HCT116 (cell line): ENCODE data around the gene PCBP3. TPM values are rescaled to one million over a fixed set of nuclear protein-coding genes. Genes with fewer than 3 reads are reported as not detected.
A peak's percentile ranks its signal among the peaks of the same experiment; 100 is the strongest.

Experiments used
- ATAC-seq: fragments of 200-7000 bp; cut with Tn5 transposase; 2 replicates; pipeline ENCODE4 v1.9.1; 2020; ENCODE audit warnings: mild to moderate bottlenecking, moderate library complexity
- BruUV-seq: library from RNA; stranded (reverse); fragments of 400-500 nt; replicated peaks from 2 replicates; lab custom pipeline; 2021; lab: Mats Ljungman, UMichigan
- CTCF ChIA-PET: fragments of 300-600 bp; sonication (Branson Sonifier 250); formaldehyde crosslinking; loops from one replicate; lab custom pipeline; 2021; ENCODE audit warnings: antibody characterized with exemption; lab: Charles Lee
- POLR2A ChIA-PET: fragments of 300-600, 350-600 bp; sonication (Branson Sonifier 250); formaldehyde crosslinking; loops from one replicate; lab custom pipeline; 2021; ENCODE audit warnings: antibody characterized with exemption; lab: Charles Lee
- RAD21 ChIA-PET, 2 experiments: fragments of 300-600 bp; sonication (Branson Sonifier 250); formaldehyde crosslinking; loops; one replicate each; lab custom pipeline; 2023; ENCODE audit warnings: low total read pairs in 2 of 2; ENCODE audit not compliant: uncharacterized antibody in 2 of 2, unreplicated experiment in 2 of 2, low non-redundant PET in 1 of 2; lab: Charles Lee
- DNase-seq: peaks from one replicate; pipeline ENCODE4 v3.0.0-alpha.2; 2010; ENCODE audit warnings: low read depth, low spot score
- H2AFZ ChIP-seq: fragments of 200-600 bp; shearing (Covaris generic), sonication (generic); 2 replicates; pipeline ENCODE4 v1.6.1; 2017; ENCODE audit warnings: low read depth, mixed run types, mixed read lengths, antibody characterized with exemption, low read length; ENCODE audit not compliant: poor library complexity, severe bottlenecking
- H3K27ac ChIP-seq: 2 replicates; pipeline ENCODE4 v1.5.1; 2012; ENCODE audit warnings: low read depth, low read length
- H3K27me3 ChIP-seq: fragments of 200-600 bp; sonication (generic); 2 replicates; pipeline ENCODE4 v1.6.1; 2016; ENCODE audit warnings: mixed run types, low read length, mixed read lengths; ENCODE audit not compliant: insufficient read depth
- H3K36me3 ChIP-seq, 2 experiments: fragments of 200-500 bp in 1 of 2; fragments of 200-600 bp in 1 of 2; sonication (Bioruptor generic) in 1 of 2; sonication (generic) in 1 of 2; 2 replicates each; pipeline versions ENCODE4 v1.5.1 to v1.6.1; 2014 to 2016; ENCODE audit warnings: low read length in 2 of 2, inconsistent platforms in 1 of 2, mixed read lengths in 1 of 2, mixed run types in 1 of 2; ENCODE audit not compliant: insufficient read depth in 2 of 2, control insufficient read depth in 1 of 2
- H3K4me1 ChIP-seq, 2 experiments: fragments of 200-600 bp in 1 of 2; sonication (generic) in 1 of 2; 2 replicates each; pipeline versions ENCODE4 v1.5.1 to v1.6.1; 2012 to 2017; ENCODE audit warnings: low read length in 2 of 2, inconsistent platforms in 1 of 2, mild to moderate bottlenecking in 1 of 2, mixed read lengths in 1 of 2, mixed run types in 1 of 2, moderate library complexity in 1 of 2; ENCODE audit not compliant: insufficient read depth in 2 of 2, control insufficient read depth in 1 of 2
- H3K4me2 ChIP-seq: fragments of 200-600 bp; sonication (generic); 2 replicates; pipeline ENCODE4 v1.6.1; 2017; ENCODE audit warnings: mixed run types, low read length, mixed read lengths
- H3K4me3 ChIP-seq, 2 experiments: fragments of 200-600 bp in 1 of 2; sonication (generic) in 1 of 2; replicated peaks in 1 of 2; 2 replicates each; pipeline ENCODE4 v1.5.1; 2011 to 2016; ENCODE audit warnings: low read length in 2 of 2, control low read depth in 1 of 2, low read depth in 1 of 2, mild to moderate bottlenecking in 1 of 2, mixed read lengths in 1 of 2, mixed run types in 1 of 2
- H3K79me2 ChIP-seq: fragments of 200-600 bp; sonication (generic); 2 replicates; pipeline ENCODE4 v1.6.1; 2017; ENCODE audit warnings: mild to moderate bottlenecking, mixed run types, low read length, moderate library complexity, mixed read lengths; ENCODE audit not compliant: insufficient read depth
- H3K9ac ChIP-seq: fragments of 200-600 bp; sonication (generic); 2 replicates; pipeline ENCODE4 v1.6.1; 2016; ENCODE audit warnings: low read length, mixed read lengths
- H3K9me2 ChIP-seq: fragments of 200-600 bp; sonication (generic), shearing (Covaris generic); 2 replicates; pipeline ENCODE4 v1.6.1; 2017; ENCODE audit warnings: mixed run types, mild to moderate bottlenecking, moderate library complexity; ENCODE audit not compliant: insufficient read depth
- H3K9me3 ChIP-seq, 2 experiments: fragments of 200-500 bp in 1 of 2; fragments of 200-600 bp in 1 of 2; sonication (Bioruptor generic) in 1 of 2; sonication (generic) in 1 of 2; 2 replicates each; pipeline ENCODE4 v1.6.1; 2014 to 2017; ENCODE audit warnings: low read length in 2 of 2, mixed read lengths in 2 of 2, inconsistent platforms in 1 of 2, low read depth in 1 of 2, mild to moderate bottlenecking in 1 of 2, mixed run types in 1 of 2, moderate library complexity in 1 of 2; ENCODE audit not compliant: control insufficient read depth in 1 of 2, insufficient read depth in 1 of 2
- H4K20me1 ChIP-seq: fragments of 200-600 bp; sonication (generic), shearing (Covaris generic); 2 replicates; pipeline ENCODE4 v1.6.1; 2017; ENCODE audit warnings: mixed run types, mild to moderate bottlenecking, moderate library complexity; ENCODE audit not compliant: insufficient read depth
- CBX3 ChIP-seq: IDR thresholded peaks from 2 replicates; pipeline ENCODE4 v1.6.1; 2012; ENCODE audit warnings: low read depth
- CTCF ChIP-seq, 3 experiments: fragments of 200-600 bp in 1 of 3; sonication (generic) in 1 of 3; IDR thresholded peaks in 2 of 3; conservative IDR thresholded peaks in 1 of 3; 2 replicates each; pipeline ENCODE4 v1.5.1; 2012 to 2017; ENCODE audit warnings: low read depth in 2 of 3, low read length in 2 of 3, antibody characterized with exemption in 1 of 3, borderline replicate concordance in 1 of 3, control low read depth in 1 of 3, mild to moderate bottlenecking in 1 of 3, mixed read lengths in 1 of 3, mixed run types in 1 of 3, moderate library complexity in 1 of 3; ENCODE audit not compliant: insufficient read depth in 1 of 3
- EGR1 ChIP-seq: IDR thresholded peaks from 2 replicates; pipeline ENCODE4 v1.6.1; 2012; ENCODE audit warnings: low read depth
- JUND ChIP-seq: IDR thresholded peaks from 2 replicates; pipeline ENCODE4 v1.6.1; 2012
- POLR2A ChIP-seq: IDR thresholded peaks from 2 replicates; pipeline ENCODE4 v1.7.0; 2011; ENCODE audit warnings: borderline replicate concordance; ENCODE audit not compliant: insufficient read depth, insufficient read length; ENCODE audit errors: extremely low read depth
- RAD21 ChIP-seq: IDR thresholded peaks from 2 replicates; pipeline ENCODE4 v1.6.1; 2012; ENCODE audit warnings: low read depth, mild to moderate bottlenecking
- REST ChIP-seq: IDR thresholded peaks from 2 replicates; pipeline ENCODE4 v1.6.1; 2012; ENCODE audit warnings: low read depth
- SP1 ChIP-seq: IDR thresholded peaks from 2 replicates; pipeline ENCODE4 v1.6.1; 2012; ENCODE audit warnings: low read depth
- TCF7L2 ChIP-seq: IDR thresholded peaks from 2 replicates; pipeline ENCODE4 v1.7.0; 2011; ENCODE audit warnings: borderline replicate concordance, inconsistent platforms; ENCODE audit not compliant: insufficient read depth, insufficient read length; ENCODE audit errors: extremely low read depth
- intact Hi-C: fragments of 100-400 bp; cut with micrococcal nuclease; formaldehyde crosslinking; loops from 2 replicates; pipeline ENCODE4 v1.10.0; 2022
- total RNA-seq: library from RNA; stranded (reverse); gene quantifications from one replicate; pipeline ENCODE4 v1.2.1, GENCODE V29; 2021; ENCODE audit not compliant: unreplicated experiment
- TF ChIP-seq, protein P1 (sequence below): IDR thresholded peaks from 2 replicates; pipeline ENCODE4 v1.6.1; 2011; ENCODE audit warnings: mild to moderate bottlenecking, low read length, moderate library complexity; ENCODE audit not compliant: insufficient replicate concordance; ENCODE audit errors: extremely low read depth

Gene PCBP3
- total RNA-seq, 1 experiment from 2014 or later = 3.1 TPM

GRCh38 chr21:45847870-45848269, 204.3 kb downstream of the PCBP3 start:
- Histone ChIP-seq H3K4me2 (no peak overlapping the region), H3K4me3 (no peak overlapping the region), H3K27ac (no peak overlapping the region), H3K36me3 (no peaks in the 10 kb centered on the region), H3K9me3 (no peaks in the 10 kb centered on the region), H3K27me3 (peaks cover 42% of the 10 kb centered on the region), H3K9ac (no peak overlapping the region), H3K9me2 (no peaks in the 10 kb centered on the region), H3K4me1 (no peaks in the 10 kb centered on the region), H3K79me2 (no peaks in the 10 kb centered on the region), H4K20me1 (no peaks in the 10 kb centered on the region), H2AFZ (no peak overlapping the region)
- BruUV-seq = no TSS peak
- CTCF ChIA-PET = interaction anchor here (1.1 kb wide), 1 partner anchor 32 kb away, joined by 3 read pairs; no protein-coding TSS in a partner anchor
- POLR2A ChIA-PET = no interaction called here
- DNase-seq = no peak
- RAD21 ChIA-PET = no interaction called here
- intact Hi-C loops = no loop called here
- TF ChIP-seq POLR2A (no peak), SP1 (no peak), JUND (no peak), EGR1 (no peak), REST (no peak), CBX3 (no peak), RAD21 (no peak; the same call in 1 of the 2 replicates), TCF7L2 (peak; percentile 58), CTCF (IDR thresholded peaks at IDR 0.05 in 2 of 3, conservative IDR thresholded peaks at IDR 0.05 in 1 of 3; ENCODE audit: borderline replicate concordance in 1 of 3, insufficient read depth in 1 of 3, low read depth in 2 of 3, low read length in 2 of 3) (peak in 1 of 3 experiments; percentile 10; a peak in 1 of 6 replicates)
- TF ChIP-seq, protein P1, sequence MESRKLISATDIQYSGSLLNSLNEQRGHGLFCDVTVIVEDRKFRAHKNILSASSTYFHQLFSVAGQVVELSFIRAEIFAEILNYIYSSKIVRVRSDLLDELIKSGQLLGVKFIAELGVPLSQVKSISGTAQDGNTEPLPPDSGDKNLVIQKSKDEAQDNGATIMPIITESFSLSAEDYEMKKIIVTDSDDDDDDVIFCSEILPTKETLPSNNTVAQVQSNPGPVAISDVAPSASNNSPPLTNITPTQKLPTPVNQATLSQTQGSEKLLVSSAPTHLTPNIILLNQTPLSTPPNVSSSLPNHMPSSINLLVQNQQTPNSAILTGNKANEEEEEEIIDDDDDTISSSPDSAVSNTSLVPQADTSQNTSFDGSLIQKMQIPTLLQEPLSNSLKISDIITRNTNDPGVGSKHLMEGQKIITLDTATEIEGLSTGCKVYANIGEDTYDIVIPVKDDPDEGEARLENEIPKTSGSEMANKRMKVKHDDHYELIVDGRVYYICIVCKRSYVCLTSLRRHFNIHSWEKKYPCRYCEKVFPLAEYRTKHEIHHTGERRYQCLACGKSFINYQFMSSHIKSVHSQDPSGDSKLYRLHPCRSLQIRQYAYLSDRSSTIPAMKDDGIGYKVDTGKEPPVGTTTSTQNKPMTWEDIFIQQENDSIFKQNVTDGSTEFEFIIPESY = no peak
- ATAC-seq = no peak
